HepG2 (cell line): ENCODE results near the gene RGL3. TPM values are rescaled to one million over a fixed set of nuclear protein-coding genes. Genes with fewer than 3 reads are reported as not detected.

Experiments
- AKAP8 ChIP-seq: sonication (generic); formaldehyde crosslinking; IDR thresholded peaks from 2 replicates; pipeline ENCODE4 v1.5.1; 2020; ENCODE audit warnings: mild to moderate bottlenecking, missing genetic modification reagents
- ATF1 ChIP-seq: IDR thresholded peaks from 2 replicates; pipeline ENCODE4 v1.6.1; 2016; ENCODE audit warnings: mild to moderate bottlenecking, control low read depth
- CBX5 ChIP-seq: sonication (generic); formaldehyde crosslinking; IDR thresholded peaks from 2 replicates; pipeline ENCODE4 v1.4.0; 2020; ENCODE audit warnings: missing genetic modification reagents, borderline replicate concordance
- JDP2 ChIP-seq: sonication (generic); formaldehyde crosslinking; IDR thresholded peaks from 2 replicates; pipeline ENCODE4 v1.8.1; 2022; ENCODE audit warnings: missing genetic modification reagents, borderline replicate concordance
- JUNB ChIP-seq: sonication (generic); formaldehyde crosslinking; IDR thresholded peaks from 2 replicates; pipeline ENCODE4 v1.8.0; 2022; ENCODE audit warnings: missing genetic modification reagents, mild to moderate bottlenecking, borderline replicate concordance
- RARG ChIP-seq: sonication (generic); formaldehyde crosslinking; IDR thresholded peaks from 2 replicates; pipeline ENCODE4 v1.4.0; 2020; ENCODE audit warnings: low read depth, mild to moderate bottlenecking, missing genetic modification reagents
- ZFP41 ChIP-seq: sonication (generic); formaldehyde crosslinking; IDR thresholded peaks from 2 replicates; pipeline ENCODE4 v1.4.0; 2020; ENCODE audit warnings: mild to moderate bottlenecking, missing genetic modification reagents, borderline replicate concordance
- ZMAT3 ChIP-seq: sonication (generic); formaldehyde crosslinking; conservative IDR thresholded peaks from 2 replicates; pipeline ENCODE4 v1.7.0; 2021; ENCODE audit warnings: missing genetic modification reagents
- ZNF670 ChIP-seq: sonication (generic); formaldehyde crosslinking; IDR thresholded peaks from 2 replicates; pipeline ENCODE4 v1.8.0; 2022; ENCODE audit warnings: mild to moderate bottlenecking, missing genetic modification reagents, borderline replicate concordance
- polyA plus RNA-seq, 8 experiments: library from polyadenylated mRNA; depleted of rRNA in 3 of 8; stranded (reverse) in 7 of 8; unstranded in 1 of 8; fragments of >200 nt; fragmentation: Illumina TruSeq in 4 of 8; extraction: Trizol in 4 of 8; gene quantifications; 2 replicates each; pipeline versions ENCODE4 v1.2.1 to v1.2.3, GENCODE V29; 2011 to 2016; ENCODE audit warnings: low read depth in 4 of 8, missing spikeins in 1 of 8, mixed read lengths in 1 of 8; ENCODE audit not compliant: insufficient read depth in 1 of 8
- total RNA-seq, 5 experiments: library from RNA; depleted of rRNA; stranded (reverse); fragments of >200 nt; fragmentation: Illumina TruSeq; extraction: Trizol; gene quantifications; 2 replicates each; pipeline ENCODE4 v1.2.3, GENCODE V29; 2016; ENCODE audit warnings: low read depth in 1 of 5
- TF ChIP-seq, protein P1 (sequence below): sonication (generic); formaldehyde crosslinking; IDR thresholded peaks from 2 replicates; pipeline ENCODE4 v1.5.0; 2020; ENCODE audit warnings: missing genetic modification reagents
- TF ChIP-seq, protein P2 (sequence below): sonication (generic); formaldehyde crosslinking; IDR thresholded peaks from 2 replicates; pipeline ENCODE4 v1.4.0; 2020; ENCODE audit warnings: missing genetic modification reagents
- TF ChIP-seq, protein P3 (sequence below): sonication (generic); formaldehyde crosslinking; IDR thresholded peaks from 2 replicates; pipeline ENCODE4 v1.5.0; 2020; ENCODE audit warnings: mild to moderate bottlenecking, missing genetic modification reagents
- TF ChIP-seq, protein P4 (sequence below): sonication (generic); formaldehyde crosslinking; IDR thresholded peaks from 2 replicates; pipeline ENCODE4 v1.5.0; 2020; ENCODE audit warnings: missing genetic modification reagents, mild to moderate bottlenecking, borderline replicate concordance
- TF ChIP-seq, protein P5 (sequence below): sonication (generic); formaldehyde crosslinking; IDR thresholded peaks from 2 replicates; pipeline ENCODE4 v1.8.1; 2022; ENCODE audit warnings: mild to moderate bottlenecking, missing genetic modification reagents
- TF ChIP-seq, protein P6 (sequence below): sonication (generic); formaldehyde crosslinking; IDR thresholded peaks from 2 replicates; pipeline ENCODE4 v1.4.0; 2020; ENCODE audit warnings: mild to moderate bottlenecking, missing genetic modification reagents
- TF ChIP-seq, protein P7 (sequence below): sonication (generic); formaldehyde crosslinking; IDR thresholded peaks from 2 replicates; pipeline ENCODE4 v1.5.0; 2020; ENCODE audit warnings: missing genetic modification reagents, mild to moderate bottlenecking, borderline replicate concordance
- TF ChIP-seq, protein P8 (sequence below): sonication (generic); formaldehyde crosslinking; IDR thresholded peaks from 2 replicates; pipeline ENCODE4 v1.4.0; 2020; ENCODE audit warnings: low read depth, mild to moderate bottlenecking, missing genetic modification reagents

The RGL3 gene
- total and polyA plus RNA-seq, 2 of the 13 experiments (the other 11 are each of a cell fraction or from before 2014, with no cell fraction given) = 4.2 to 7.6 TPM

DNA sequence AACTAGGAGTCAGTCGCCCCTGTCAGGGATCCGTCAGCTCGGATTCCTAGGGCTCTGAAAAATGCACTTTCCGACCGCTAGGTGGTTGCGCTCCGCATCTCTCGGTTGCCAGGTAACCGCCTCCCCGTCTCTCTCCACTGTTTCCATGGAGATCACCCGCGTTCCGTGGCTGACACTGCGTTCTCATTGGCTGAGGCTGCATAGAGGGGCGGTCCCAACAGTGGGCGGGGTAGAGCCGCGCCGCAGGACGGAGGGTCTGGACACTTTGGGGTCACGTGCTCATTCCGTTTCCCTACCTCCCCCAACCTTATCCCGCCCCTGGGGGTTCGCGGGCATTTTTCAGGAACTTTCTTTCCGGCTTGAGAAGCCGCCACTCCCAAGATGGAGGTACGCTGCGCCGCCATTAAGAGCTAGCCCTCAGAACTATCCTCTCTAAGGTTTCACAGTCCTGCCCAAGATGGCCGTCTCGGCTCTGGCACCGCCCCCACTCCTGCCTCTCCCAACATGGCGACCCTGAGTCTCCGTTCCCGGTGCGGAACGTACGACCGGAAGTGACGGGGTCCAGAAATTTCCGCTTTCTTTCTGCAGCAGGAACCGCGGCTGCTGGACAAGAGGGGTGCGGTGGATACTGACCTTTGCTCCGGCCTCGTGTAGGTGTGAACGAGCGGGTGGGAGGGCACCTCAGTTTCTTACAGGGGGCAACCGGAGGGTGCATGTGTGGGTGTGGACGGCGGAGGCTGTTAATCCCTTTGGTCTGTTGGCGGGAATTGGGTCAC lies 16.1 kb upstream of the RGL3 start, which contains the start of the genes ODAD3 and PRKCSH (continued):
- TF ChIP-seq, protein P1, sequence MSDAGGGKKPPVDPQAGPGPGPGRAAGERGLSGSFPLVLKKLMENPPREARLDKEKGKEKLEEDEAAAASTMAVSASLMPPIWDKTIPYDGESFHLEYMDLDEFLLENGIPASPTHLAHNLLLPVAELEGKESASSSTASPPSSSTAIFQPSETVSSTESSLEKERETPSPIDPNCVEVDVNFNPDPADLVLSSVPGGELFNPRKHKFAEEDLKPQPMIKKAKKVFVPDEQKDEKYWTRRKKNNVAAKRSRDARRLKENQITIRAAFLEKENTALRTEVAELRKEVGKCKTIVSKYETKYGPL (CRISPR knock-in tag) = no peak
- TF ChIP-seq, protein P2, sequence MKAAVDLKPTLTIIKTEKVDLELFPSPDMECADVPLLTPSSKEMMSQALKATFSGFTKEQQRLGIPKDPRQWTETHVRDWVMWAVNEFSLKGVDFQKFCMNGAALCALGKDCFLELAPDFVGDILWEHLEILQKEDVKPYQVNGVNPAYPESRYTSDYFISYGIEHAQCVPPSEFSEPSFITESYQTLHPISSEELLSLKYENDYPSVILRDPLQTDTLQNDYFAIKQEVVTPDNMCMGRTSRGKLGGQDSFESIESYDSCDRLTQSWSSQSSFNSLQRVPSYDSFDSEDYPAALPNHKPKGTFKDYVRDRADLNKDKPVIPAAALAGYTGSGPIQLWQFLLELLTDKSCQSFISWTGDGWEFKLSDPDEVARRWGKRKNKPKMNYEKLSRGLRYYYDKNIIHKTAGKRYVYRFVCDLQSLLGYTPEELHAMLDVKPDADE (CRISPR knock-in tag) = no peak
- TF ChIP-seq, protein P3, sequence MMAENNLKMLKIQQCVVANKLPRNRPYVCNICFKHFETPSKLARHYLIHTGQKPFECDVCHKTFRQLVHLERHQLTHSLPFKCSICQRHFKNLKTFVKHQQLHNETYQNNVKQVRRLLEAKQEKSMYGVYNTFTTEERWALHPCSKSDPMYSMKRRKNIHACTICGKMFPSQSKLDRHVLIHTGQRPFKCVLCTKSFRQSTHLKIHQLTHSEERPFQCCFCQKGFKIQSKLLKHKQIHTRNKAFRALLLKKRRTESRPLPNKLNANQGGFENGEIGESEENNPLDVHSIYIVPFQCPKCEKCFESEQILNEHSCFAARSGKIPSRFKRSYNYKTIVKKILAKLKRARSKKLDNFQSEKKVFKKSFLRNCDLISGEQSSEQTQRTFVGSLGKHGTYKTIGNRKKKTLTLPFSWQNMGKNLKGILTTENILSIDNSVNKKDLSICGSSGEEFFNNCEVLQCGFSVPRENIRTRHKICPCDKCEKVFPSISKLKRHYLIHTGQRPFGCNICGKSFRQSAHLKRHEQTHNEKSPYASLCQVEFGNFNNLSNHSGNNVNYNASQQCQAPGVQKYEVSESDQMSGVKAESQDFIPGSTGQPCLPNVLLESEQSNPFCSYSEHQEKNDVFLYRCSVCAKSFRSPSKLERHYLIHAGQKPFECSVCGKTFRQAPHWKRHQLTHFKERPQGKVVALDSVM (CRISPR knock-in tag) = peak; percentile 34; the same call in 1 of the 2 replicates
- TF ChIP-seq, protein P4, sequence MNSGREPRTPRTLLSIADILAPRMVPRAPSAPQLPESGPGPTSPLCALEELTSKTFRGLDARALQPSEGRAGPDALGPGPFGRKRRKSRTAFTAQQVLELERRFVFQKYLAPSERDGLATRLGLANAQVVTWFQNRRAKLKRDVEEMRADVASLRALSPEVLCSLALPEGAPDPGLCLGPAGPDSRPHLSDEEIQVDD (CRISPR knock-in tag) = no peak
- TF ChIP-seq, protein P5, sequence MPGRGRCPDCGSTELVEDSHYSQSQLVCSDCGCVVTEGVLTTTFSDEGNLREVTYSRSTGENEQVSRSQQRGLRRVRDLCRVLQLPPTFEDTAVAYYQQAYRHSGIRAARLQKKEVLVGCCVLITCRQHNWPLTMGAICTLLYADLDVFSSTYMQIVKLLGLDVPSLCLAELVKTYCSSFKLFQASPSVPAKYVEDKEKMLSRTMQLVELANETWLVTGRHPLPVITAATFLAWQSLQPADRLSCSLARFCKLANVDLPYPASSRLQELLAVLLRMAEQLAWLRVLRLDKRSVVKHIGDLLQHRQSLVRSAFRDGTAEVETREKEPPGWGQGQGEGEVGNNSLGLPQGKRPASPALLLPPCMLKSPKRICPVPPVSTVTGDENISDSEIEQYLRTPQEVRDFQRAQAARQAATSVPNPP (CRISPR knock-in tag) = no peak
- TF ChIP-seq JDP2 (CRISPR knock-in tag) = no peak
- TF ChIP-seq, protein P6, sequence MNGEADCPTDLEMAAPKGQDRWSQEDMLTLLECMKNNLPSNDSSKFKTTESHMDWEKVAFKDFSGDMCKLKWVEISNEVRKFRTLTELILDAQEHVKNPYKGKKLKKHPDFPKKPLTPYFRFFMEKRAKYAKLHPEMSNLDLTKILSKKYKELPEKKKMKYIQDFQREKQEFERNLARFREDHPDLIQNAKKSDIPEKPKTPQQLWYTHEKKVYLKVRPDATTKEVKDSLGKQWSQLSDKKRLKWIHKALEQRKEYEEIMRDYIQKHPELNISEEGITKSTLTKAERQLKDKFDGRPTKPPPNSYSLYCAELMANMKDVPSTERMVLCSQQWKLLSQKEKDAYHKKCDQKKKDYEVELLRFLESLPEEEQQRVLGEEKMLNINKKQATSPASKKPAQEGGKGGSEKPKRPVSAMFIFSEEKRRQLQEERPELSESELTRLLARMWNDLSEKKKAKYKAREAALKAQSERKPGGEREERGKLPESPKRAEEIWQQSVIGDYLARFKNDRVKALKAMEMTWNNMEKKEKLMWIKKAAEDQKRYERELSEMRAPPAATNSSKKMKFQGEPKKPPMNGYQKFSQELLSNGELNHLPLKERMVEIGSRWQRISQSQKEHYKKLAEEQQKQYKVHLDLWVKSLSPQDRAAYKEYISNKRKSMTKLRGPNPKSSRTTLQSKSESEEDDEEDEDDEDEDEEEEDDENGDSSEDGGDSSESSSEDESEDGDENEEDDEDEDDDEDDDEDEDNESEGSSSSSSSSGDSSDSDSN (CRISPR knock-in tag) = peak; percentile 49; the same call in 1 of the 2 replicates
- TF ChIP-seq, protein P7, sequence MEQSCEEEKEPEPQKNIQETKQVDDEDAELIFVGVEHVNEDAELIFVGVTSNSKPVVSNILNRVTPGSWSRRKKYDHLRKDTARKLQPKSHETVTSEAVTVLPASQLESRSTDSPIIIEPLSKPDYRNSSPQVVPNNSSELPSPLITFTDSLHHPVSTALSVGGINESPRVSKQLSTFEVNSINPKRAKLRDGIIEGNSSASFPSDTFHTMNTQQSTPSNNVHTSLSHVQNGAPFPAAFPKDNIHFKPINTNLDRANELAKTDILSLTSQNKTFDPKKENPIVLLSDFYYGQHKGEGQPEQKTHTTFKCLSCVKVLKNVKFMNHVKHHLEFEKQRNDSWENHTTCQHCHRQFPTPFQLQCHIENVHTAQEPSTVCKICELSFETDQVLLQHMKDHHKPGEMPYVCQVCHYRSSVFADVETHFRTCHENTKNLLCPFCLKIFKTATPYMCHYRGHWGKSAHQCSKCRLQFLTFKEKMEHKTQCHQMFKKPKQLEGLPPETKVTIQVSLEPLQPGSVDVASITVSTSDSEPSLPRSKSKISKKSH = no peak
- TF ChIP-seq CBX5 (CRISPR knock-in tag) = 0 out of 2 replicates have a peak, but pooled peaks have one; percentile 42
- no peak; the same call in 1 of the 2 replicates for TF ChIP-seq ZNF670 (CRISPR knock-in tag)
- TF ChIP-seq ATF1 = peak; percentile 94
- no peak for TF ChIP-seq RARG (CRISPR knock-in tag)
- TF ChIP-seq, protein P8, sequence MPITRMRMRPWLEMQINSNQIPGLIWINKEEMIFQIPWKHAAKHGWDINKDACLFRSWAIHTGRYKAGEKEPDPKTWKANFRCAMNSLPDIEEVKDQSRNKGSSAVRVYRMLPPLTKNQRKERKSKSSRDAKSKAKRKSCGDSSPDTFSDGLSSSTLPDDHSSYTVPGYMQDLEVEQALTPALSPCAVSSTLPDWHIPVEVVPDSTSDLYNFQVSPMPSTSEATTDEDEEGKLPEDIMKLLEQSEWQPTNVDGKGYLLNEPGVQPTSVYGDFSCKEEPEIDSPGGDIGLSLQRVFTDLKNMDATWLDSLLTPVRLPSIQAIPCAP = no peak
- no peak for TF ChIP-seq ZFP41 (CRISPR knock-in tag)
- TF ChIP-seq ZMAT3 = 0 out of 2 replicates have a peak, but pooled peaks have one; percentile 46
- no peak for TF ChIP-seq JUNB (CRISPR knock-in tag)
- TF ChIP-seq AKAP8 (CRISPR knock-in tag) = peak; percentile 62; the same call in 1 of the 2 replicates
